WTC11 (cell line): ENCODE results near the gene CCDC80. TPM values are rescaled to one million over a fixed set of nuclear protein-coding genes. Genes with fewer than 3 reads are reported as not detected.

ENCODE experiments used
- ATAC-seq: fragments of 200-7000 bp; cut with Tn5 transposase; 2 replicates; pipeline ENCODE4 v1.10.0; 2021; ENCODE audit warnings: mild to moderate bottlenecking, moderate library complexity
- CTCF ChIA-PET: fragments of 300-600 bp; sonication (Branson Sonifier 250); formaldehyde crosslinking; loops from one replicate; lab custom pipeline; 2021; ENCODE audit warnings: antibody characterized with exemption; lab: Charles Lee
- POLR2A ChIA-PET: fragments of 350-600 bp; sonication (Branson Sonifier 250); formaldehyde crosslinking; loops from one replicate; lab custom pipeline; 2021; ENCODE audit warnings: antibody characterized with exemption; lab: Charles Lee
- DNase-seq: peaks from one replicate; pipeline ENCODE4 v3.0.0; 2021; ENCODE audit warnings: low spot score
- H3K27ac Mint-ChIP-seq: 2 replicates; pipeline ENCODE4 v1.8.0; 2021; ENCODE audit warnings: mixed read lengths
- H3K27me3 Mint-ChIP-seq: 2 replicates; pipeline ENCODE4 v1.8.0; 2021; ENCODE audit warnings: low read depth, mild to moderate bottlenecking, moderate library complexity, mixed read lengths
- H3K36me3 Mint-ChIP-seq: 2 replicates; pipeline ENCODE4 v1.8.0; 2021; ENCODE audit warnings: mixed read lengths
- H3K4me1 Mint-ChIP-seq: 2 replicates; pipeline ENCODE4 v1.8.0; 2022; ENCODE audit warnings: mixed read lengths
- H3K4me3 Mint-ChIP-seq: 2 replicates; pipeline ENCODE4 v1.8.0; 2021; ENCODE audit warnings: mild to moderate bottlenecking, moderate library complexity, mixed read lengths
- H3K9me3 Mint-ChIP-seq: 2 replicates; pipeline ENCODE4 v1.8.0; 2021; ENCODE audit warnings: mixed read lengths
- CREM ChIP-seq: sonication (generic); formaldehyde crosslinking; IDR thresholded peaks from 2 replicates; pipeline ENCODE4 v1.8.1; 2022; ENCODE audit warnings: mild to moderate bottlenecking, missing genetic modification reagents, moderate library complexity
- HMGA2 ChIP-seq: fragments of 250-450 bp; sonication (Bioruptor Pico); IDR thresholded peaks from 2 replicates; pipeline ENCODE4 v1.4.0; 2021; ENCODE audit warnings: mild to moderate bottlenecking, moderate library complexity
- IRF2 ChIP-seq: sonication (generic); formaldehyde crosslinking; IDR thresholded peaks from 2 replicates; pipeline ENCODE4 v1.8.0; 2022; ENCODE audit warnings: low read depth, missing genetic modification reagents, borderline replicate concordance
- JAZF1 ChIP-seq: fragments of 250-450 bp; sonication (Bioruptor Pico); IDR thresholded peaks from 2 replicates; pipeline ENCODE4 v1.9.0; 2021; ENCODE audit warnings: moderate library complexity, mild to moderate bottlenecking, inconsistent platforms
- KAT7 ChIP-seq: sonication (generic); formaldehyde crosslinking; IDR thresholded peaks from 2 replicates; pipeline ENCODE4 v1.8.1; 2023; ENCODE audit warnings: missing genetic modification reagents, mild to moderate bottlenecking, borderline replicate concordance
- MYBL2 ChIP-seq: sonication (generic); formaldehyde crosslinking; IDR thresholded peaks from 2 replicates; pipeline ENCODE4 v1.8.1; 2023; ENCODE audit warnings: mild to moderate bottlenecking, moderate library complexity, missing genetic modification reagents
- NFATC4 ChIP-seq: fragments of 250-450 bp; sonication (Bioruptor Pico); IDR thresholded peaks from 2 replicates; pipeline ENCODE4 v1.9.0; 2021; ENCODE audit warnings: mild to moderate bottlenecking
- NR3C1 ChIP-seq: sonication (generic); formaldehyde crosslinking; conservative IDR thresholded peaks from 2 replicates; pipeline ENCODE4 v1.8.1; 2023; ENCODE audit warnings: low read depth, mild to moderate bottlenecking, missing genetic modification reagents
- PRRX2 ChIP-seq: fragments of 250-450 bp; sonication (Bioruptor Pico); IDR thresholded peaks from 2 replicates; pipeline ENCODE4 v1.8.0; 2021; ENCODE audit warnings: mild to moderate bottlenecking
- SMAD3 ChIP-seq: sonication (generic); formaldehyde crosslinking; IDR thresholded peaks from 2 replicates; pipeline ENCODE4 v1.8.0; 2022; ENCODE audit warnings: missing genetic modification reagents, mild to moderate bottlenecking, borderline replicate concordance
- SP1 ChIP-seq: sonication (generic); formaldehyde crosslinking; conservative IDR thresholded peaks from 2 replicates; pipeline ENCODE4 v1.8.1; 2022; ENCODE audit warnings: missing genetic modification reagents
- TEAD1 ChIP-seq: sonication (generic); formaldehyde crosslinking; IDR thresholded peaks from 2 replicates; pipeline ENCODE4 v1.8.0; 2022; ENCODE audit warnings: mild to moderate bottlenecking, missing genetic modification reagents
- TP53 ChIP-seq: sonication (generic); formaldehyde crosslinking; IDR thresholded peaks from 2 replicates; pipeline ENCODE4 v1.8.1; 2023; ENCODE audit warnings: mild to moderate bottlenecking, missing genetic modification reagents
- ZNF219 ChIP-seq: sonication (generic); formaldehyde crosslinking; IDR thresholded peaks from 2 replicates; pipeline ENCODE4 v1.8.0; 2023; ENCODE audit warnings: missing genetic modification reagents, mild to moderate bottlenecking, borderline replicate concordance
- total RNA-seq: library from RNA; stranded (reverse); gene quantifications from 3 replicates; pipeline ENCODE4 v1.2.3, GENCODE V29; 2021
- TF ChIP-seq, protein P1 (sequence below): fragments of 250-450 bp; sonication (Bioruptor Pico); IDR thresholded peaks from 2 replicates; pipeline ENCODE4 v2.1.2; 2022; ENCODE audit warnings: mild to moderate bottlenecking, moderate library complexity
- TF ChIP-seq, protein P2 (sequence below): sonication (generic); formaldehyde crosslinking; IDR thresholded peaks from 2 replicates; pipeline ENCODE4 v1.8.0; 2022; ENCODE audit warnings: mild to moderate bottlenecking, missing genetic modification reagents
- TF ChIP-seq, protein P3 (sequence below): sonication (generic); formaldehyde crosslinking; IDR thresholded peaks from 2 replicates; pipeline ENCODE4 v1.8.0; 2022; ENCODE audit warnings: missing genetic modification reagents
- TF ChIP-seq, protein P4 (sequence below): fragments of 250-450 bp; sonication (Bioruptor Pico); conservative IDR thresholded peaks from 2 replicates; pipeline ENCODE4 v1.9.0; 2021; ENCODE audit warnings: mild to moderate bottlenecking
- TF ChIP-seq, protein P5 (sequence below): fragments of 250-450 bp; sonication (Bioruptor Pico); IDR thresholded peaks from 2 replicates; pipeline ENCODE4 v1.9.0; 2021; ENCODE audit warnings: mild to moderate bottlenecking

CCDC80 gene
- total RNA-seq, 1 experiment from 2014 or later: 10.9 TPM

DNA sequence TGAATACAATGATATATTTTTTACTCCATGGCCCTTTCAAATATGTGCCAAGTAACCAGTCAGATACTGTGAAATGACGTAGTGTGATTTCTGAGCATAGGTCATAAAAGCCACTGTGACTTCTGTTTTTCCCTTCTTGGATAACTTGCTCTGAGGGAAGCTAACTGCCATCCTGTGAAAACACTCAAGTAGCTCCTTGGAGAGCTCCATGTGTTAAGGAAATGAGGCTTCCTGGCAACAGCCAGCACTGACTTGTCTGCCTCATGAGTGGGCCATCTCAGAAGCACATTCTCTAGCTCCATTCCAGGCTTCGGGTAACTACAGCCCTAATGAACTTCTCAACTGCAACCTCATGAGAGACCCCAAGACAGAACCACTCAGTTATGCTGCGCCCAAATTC is 9.5 kb upstream of the CCDC80 start (continued):
- TF ChIP-seq TEAD1: no peak
- TF ChIP-seq SMAD3 (CRISPR knock-in tag): no peak
- no peak for TF ChIP-seq SP1
- TF ChIP-seq, protein P1, sequence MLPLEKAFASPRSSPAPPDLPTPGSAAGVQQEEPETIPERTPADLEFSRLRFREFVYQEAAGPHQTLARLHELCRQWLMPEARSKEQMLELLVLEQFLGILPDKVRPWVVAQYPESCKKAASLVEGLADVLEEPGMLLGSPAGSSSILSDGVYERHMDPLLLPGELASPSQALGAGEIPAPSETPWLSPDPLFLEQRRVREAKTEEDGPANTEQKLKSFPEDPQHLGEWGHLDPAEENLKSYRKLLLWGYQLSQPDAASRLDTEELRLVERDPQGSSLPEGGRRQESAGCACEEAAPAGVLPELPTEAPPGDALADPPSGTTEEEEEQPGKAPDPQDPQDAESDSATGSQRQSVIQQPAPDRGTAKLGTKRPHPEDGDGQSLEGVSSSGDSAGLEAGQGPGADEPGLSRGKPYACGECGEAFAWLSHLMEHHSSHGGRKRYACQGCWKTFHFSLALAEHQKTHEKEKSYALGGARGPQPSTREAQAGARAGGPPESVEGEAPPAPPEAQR (CRISPR knock-in tag): no peak
- TF ChIP-seq ZNF219 (CRISPR knock-in tag): no peak
- TF ChIP-seq KAT7 (CRISPR knock-in tag): no peak

DNA sequence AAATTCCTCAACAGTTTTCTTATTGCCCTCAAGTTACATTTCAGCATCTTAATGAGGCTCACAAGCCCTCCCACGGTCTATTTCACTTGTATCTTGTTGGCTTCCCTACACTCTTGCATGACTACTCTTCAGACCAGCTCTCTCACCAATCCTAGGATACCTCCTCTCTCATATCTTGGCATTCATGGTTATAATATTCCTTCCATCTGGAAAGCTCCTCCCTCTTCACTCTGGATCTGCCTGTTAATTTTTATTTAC is 8.5 kb upstream of the CCDC80 start:
- H3K4me1 Mint-ChIP-seq: peaks cover 23% of the 10 kb centered on the region
- no peaks in the 10 kb centered on the region for H3K9me3 Mint-ChIP-seq
- TF ChIP-seq IRF2 (CRISPR knock-in tag) (no peak), CREM (CRISPR knock-in tag) (no peak), TP53 (no peak), JAZF1 (no peak), NR3C1 (CRISPR knock-in tag) (no peak), PRRX2 (no peak), HMGA2 (no peak), NFATC4 (CRISPR knock-in tag) (no peak), MYBL2 (CRISPR knock-in tag) (no peak)
- TF ChIP-seq, protein P2, sequence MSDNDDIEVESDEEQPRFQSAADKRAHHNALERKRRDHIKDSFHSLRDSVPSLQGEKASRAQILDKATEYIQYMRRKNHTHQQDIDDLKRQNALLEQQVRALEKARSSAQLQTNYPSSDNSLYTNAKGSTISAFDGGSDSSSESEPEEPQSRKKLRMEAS (CRISPR knock-in tag): no peak
- TF ChIP-seq, protein P3, sequence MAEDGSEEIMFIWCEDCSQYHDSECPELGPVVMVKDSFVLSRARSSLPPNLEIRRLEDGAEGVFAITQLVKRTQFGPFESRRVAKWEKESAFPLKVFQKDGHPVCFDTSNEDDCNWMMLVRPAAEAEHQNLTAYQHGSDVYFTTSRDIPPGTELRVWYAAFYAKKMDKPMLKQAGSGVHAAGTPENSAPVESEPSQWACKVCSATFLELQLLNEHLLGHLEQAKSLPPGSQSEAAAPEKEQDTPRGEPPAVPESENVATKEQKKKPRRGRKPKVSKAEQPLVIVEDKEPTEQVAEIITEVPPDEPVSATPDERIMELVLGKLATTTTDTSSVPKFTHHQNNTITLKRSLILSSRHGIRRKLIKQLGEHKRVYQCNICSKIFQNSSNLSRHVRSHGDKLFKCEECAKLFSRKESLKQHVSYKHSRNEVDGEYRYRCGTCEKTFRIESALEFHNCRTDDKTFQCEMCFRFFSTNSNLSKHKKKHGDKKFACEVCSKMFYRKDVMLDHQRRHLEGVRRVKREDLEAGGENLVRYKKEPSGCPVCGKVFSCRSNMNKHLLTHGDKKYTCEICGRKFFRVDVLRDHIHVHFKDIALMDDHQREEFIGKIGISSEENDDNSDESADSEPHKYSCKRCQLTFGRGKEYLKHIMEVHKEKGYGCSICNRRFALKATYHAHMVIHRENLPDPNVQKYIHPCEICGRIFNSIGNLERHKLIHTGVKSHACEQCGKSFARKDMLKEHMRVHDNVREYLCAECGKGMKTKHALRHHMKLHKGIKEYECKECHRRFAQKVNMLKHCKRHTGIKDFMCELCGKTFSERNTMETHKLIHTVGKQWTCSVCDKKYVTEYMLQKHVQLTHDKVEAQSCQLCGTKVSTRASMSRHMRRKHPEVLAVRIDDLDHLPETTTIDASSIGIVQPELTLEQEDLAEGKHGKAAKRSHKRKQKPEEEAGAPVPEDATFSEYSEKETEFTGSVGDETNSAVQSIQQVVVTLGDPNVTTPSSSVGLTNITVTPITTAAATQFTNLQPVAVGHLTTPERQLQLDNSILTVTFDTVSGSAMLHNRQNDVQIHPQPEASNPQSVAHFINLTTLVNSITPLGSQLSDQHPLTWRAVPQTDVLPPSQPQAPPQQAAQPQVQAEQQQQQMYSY (CRISPR knock-in tag): no peak
- TF ChIP-seq, protein P1 (CRISPR knock-in tag): no peak
- TF ChIP-seq, protein P4, sequence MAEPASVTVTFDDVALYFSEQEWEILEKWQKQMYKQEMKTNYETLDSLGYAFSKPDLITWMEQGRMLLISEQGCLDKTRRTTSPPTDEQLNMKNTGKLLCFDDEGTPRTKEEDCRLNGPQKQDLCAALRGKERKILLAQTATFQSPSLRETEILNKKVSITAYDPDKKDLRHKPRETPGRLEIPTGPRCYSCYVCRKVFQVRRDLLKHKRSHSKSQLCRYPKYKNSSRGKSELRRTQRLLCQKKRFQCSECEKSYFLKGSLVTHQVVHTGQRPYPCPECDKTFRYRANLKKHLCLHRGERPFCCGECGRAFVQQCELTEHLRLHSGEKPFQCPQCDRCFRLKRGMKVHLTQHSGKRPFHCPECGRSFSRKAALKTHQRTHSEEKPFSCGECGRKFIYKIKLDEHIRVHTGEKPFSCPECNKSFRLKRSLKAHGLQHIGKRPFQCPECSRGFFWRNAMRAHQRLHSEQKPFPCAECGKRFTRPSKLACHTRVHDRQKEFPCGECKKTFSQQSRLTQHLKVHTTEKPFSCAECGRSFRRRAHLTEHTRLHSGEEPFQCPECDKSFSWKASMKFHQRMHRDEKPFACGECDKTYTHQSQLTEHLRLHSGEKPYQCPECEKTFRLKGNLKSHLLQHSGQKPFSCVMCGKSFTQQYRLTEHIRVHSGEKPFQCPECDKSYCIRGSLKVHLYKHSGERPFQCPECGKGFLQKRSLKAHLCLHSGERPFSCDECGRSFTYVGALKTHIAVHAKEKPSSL (CRISPR knock-in tag): no peak
- TF ChIP-seq, protein P5, sequence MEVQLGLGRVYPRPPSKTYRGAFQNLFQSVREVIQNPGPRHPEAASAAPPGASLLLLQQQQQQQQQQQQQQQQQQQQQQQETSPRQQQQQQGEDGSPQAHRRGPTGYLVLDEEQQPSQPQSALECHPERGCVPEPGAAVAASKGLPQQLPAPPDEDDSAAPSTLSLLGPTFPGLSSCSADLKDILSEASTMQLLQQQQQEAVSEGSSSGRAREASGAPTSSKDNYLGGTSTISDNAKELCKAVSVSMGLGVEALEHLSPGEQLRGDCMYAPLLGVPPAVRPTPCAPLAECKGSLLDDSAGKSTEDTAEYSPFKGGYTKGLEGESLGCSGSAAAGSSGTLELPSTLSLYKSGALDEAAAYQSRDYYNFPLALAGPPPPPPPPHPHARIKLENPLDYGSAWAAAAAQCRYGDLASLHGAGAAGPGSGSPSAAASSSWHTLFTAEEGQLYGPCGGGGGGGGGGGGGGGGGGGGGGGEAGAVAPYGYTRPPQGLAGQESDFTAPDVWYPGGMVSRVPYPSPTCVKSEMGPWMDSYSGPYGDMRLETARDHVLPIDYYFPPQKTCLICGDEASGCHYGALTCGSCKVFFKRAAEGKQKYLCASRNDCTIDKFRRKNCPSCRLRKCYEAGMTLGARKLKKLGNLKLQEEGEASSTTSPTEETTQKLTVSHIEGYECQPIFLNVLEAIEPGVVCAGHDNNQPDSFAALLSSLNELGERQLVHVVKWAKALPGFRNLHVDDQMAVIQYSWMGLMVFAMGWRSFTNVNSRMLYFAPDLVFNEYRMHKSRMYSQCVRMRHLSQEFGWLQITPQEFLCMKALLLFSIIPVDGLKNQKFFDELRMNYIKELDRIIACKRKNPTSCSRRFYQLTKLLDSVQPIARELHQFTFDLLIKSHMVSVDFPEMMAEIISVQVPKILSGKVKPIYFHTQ: no peak
- no peaks in the 10 kb centered on the region for H3K36me3 Mint-ChIP-seq
- no peak overlapping the region for H3K27ac Mint-ChIP-seq
- no peak for DNase-seq
- POLR2A ChIA-PET: no interaction called here
- H3K4me3 Mint-ChIP-seq: no peak overlapping the region
- CTCF ChIA-PET: no interaction called here
- no peak for ATAC-seq
- H3K27me3 Mint-ChIP-seq: no peaks in the 10 kb centered on the region
